Body of pancreas (tissue), 4 donors: ENCODE measurements around the gene RASGRF1.

ENCODE experiments used
- CTCF ChIP-seq, 7 experiments: fragments of 450-650 bp in 4 of 7; fragments of 200-600 bp in 3 of 7; sonication (generic) in 3 of 7; IDR thresholded peaks; one replicate each; pipeline ENCODE4 v1.5.1; 2016 to 2019; ENCODE audit warnings: antibody characterized with exemption in 7 of 7
- POLR2A ChIP-seq, 3 donors: fragments of 450-650 bp; IDR thresholded peaks; one replicate each; pipeline ENCODE4 v1.6.1; 2016; ENCODE audit warnings: antibody characterized with exemption in 3 of 3, mild to moderate bottlenecking in 2 of 3

GRCh38 chr15:79089331-79089889 is 1.2 kb downstream of the RASGRF1 start:
- no peak for TF ChIP-seq CTCF (IDR thresholded peaks at IDR 0.05)
- TF ChIP-seq POLR2A (IDR thresholded peaks at IDR 0.05) = no peak
